Lower leg skin (tissue), 4 donors: ENCODE measurements around the gene PTGIS. TPM values are rescaled to one million over a fixed set of nuclear protein-coding genes. Genes with fewer than 3 reads are reported as not detected.

Experiments
- DNase-seq, 2 donors: peaks; one replicate each; pipeline ENCODE4 v3.0.0-alpha.2; 2019; ENCODE audit warnings: low spot score in 2 of 2
- H3K4me3 ChIP-seq: fragments of 200-600 bp; sonication (generic); 2 replicates; pipeline ENCODE4 v1.5.1; 2017; ENCODE audit warnings: mild to moderate bottlenecking, low read depth; ENCODE audit not compliant: poor library complexity, severe bottlenecking
- POLR2A ChIP-seq, 2 donors: fragments of 450-650 bp; IDR thresholded peaks; one replicate each; pipeline ENCODE4 v1.6.1; 2016 to 2017; ENCODE audit warnings: antibody characterized with exemption in 2 of 2, mild to moderate bottlenecking in 1 of 2, moderate library complexity in 1 of 2
- WGBS, 2 donors: methylation state at CpG; one replicate each; pipeline ENCODE4 v1.1.5; 2018; 5-methylcytosine and 5-hydroxymethylcytosine counted together
- intact Hi-C: fragments of 100-400 bp; cut with DNase I; formaldehyde crosslinking; loops from one replicate; pipeline ENCODE4 v1.15.0; 2023; ENCODE audit warnings: low total_unique reads
- total RNA-seq, 4 donors: library from RNA; depleted of rRNA; stranded (reverse); fragments of >200 nt; gene quantifications; one replicate each; pipeline ENCODE4 v1.1.0, GENCODE V29; 2016
- TF ChIP-seq, protein P1 (sequence below), 3 donors: fragments of 450-650 bp; IDR thresholded peaks; one replicate each; pipeline ENCODE4 v1.5.1; 2016; ENCODE audit warnings: antibody characterized with exemption in 3 of 3, mild to moderate bottlenecking in 3 of 3, moderate library complexity in 2 of 3

PTGIS gene
- total RNA-seq, 4 donors from 2014 or later, result 2.3 to 13.3 (median 9.1) TPM

DNA sequence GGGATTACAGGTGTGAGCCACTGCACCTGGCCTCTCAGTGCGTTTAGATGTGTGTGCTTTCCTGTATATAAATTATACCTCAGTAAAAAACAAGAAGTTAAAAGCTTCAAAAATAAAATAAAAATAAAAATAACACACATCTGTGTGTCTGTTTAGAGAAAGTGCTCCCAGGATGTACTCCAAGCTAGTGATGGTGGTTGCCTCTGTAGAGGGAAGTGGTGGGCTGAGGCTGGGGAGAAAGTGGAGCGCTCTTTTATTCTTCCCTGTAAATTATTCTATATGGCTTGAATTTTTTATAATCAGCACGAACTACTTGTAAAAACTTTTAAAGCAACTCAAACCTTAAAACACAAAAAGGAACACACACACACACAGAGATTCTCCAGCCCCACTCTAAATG, 29.0 kb downstream of the PTGIS start:
- 84 to 95% methylated on average over 3 of the region's 3 CpGs for WGBS, 2 donors
- H3K4me3 ChIP-seq, result no peak overlapping the region
- intact Hi-C loops, result loop anchor here (5.0 kb wide), 1 partner anchor 63 kb away; no protein-coding TSS in a partner anchor
- TF ChIP-seq POLR2A (IDR thresholded peaks at IDR 0.05), result no peak
- TF ChIP-seq, protein P1, sequence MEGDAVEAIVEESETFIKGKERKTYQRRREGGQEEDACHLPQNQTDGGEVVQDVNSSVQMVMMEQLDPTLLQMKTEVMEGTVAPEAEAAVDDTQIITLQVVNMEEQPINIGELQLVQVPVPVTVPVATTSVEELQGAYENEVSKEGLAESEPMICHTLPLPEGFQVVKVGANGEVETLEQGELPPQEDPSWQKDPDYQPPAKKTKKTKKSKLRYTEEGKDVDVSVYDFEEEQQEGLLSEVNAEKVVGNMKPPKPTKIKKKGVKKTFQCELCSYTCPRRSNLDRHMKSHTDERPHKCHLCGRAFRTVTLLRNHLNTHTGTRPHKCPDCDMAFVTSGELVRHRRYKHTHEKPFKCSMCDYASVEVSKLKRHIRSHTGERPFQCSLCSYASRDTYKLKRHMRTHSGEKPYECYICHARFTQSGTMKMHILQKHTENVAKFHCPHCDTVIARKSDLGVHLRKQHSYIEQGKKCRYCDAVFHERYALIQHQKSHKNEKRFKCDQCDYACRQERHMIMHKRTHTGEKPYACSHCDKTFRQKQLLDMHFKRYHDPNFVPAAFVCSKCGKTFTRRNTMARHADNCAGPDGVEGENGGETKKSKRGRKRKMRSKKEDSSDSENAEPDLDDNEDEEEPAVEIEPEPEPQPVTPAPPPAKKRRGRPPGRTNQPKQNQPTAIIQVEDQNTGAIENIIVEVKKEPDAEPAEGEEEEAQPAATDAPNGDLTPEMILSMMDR (IDR thresholded peaks at IDR 0.05), result no peak
- no peak for DNase-seq

DNA sequence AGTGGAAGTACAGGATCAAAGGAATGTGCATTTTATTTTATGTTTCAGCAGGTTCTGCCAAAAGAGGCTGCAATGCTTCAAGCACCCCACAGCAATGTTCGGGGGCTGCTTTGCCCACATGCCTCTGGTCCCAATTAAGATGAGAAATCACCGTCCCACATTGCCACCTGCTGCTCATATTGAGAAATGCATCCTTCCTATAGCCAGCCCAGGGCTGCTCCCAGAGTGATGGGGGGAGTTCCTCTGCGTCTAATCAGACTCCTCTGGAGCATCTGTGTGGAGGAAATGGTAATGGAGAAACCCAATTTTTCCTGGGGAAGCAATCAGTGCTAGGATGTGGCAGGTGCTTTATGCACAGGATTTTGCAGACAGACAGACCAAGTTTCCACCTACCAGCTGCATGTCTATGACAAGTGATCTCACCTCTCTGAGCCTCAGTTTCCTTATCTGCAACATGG, 33.7 kb downstream of the PTGIS start:
- TF ChIP-seq, protein P1 (IDR thresholded peaks at IDR 0.05), result peak in 1 of 3 donors; percentile 55
- no peak for TF ChIP-seq POLR2A (IDR thresholded peaks at IDR 0.05)
- intact Hi-C loops, result loop anchor here (5.0 kb wide), 1 partner anchor 197 kb away; no protein-coding TSS in a partner anchor
- WGBS, 2 donors, result 0% methylated on average over 3 of the region's 3 CpGs
- DNase-seq, result peak in 1 of 2 donors; percentile 35
- H3K4me3 ChIP-seq, result no peak overlapping the region

DNA sequence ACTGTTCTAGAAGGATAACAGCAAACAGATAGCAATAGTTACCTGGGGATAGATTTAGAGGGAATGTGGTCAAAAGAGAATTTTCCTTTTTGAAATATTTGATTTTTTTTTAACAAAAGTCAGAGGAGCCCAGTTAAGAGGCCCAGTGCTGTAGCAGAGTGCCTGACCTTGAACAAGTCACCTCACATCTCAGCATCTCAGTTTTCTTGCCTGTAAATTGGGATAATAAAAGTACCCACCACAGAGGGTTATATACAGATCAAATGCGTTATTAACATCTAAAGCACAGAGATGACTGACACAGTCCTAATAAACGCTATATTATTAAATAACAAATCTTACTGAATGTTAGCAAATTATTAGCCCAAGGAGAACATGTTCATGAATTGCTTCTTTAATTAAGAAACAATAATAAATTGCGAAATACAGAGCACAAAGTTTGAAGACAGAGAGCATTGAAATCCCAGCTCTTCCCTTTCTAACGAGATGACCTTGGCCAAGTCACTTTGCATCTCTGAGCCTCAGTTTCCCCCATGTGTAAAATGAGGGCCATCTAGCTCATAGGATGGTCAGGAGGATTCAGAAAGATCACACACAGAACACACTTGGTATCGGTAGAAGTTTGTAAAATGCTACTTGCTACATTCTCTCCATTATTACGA, 35.5 kb downstream of the PTGIS start:
- DNase-seq, result no peak
- no peak overlapping the region for H3K4me3 ChIP-seq
- 84 to 86% methylated on average over 6 of the region's 6 CpGs for WGBS, 2 donors
- TF ChIP-seq, protein P1 (IDR thresholded peaks at IDR 0.05), result no peak
- TF ChIP-seq POLR2A (IDR thresholded peaks at IDR 0.05), result no peak
- intact Hi-C loops, result loop anchor here (5.0 kb wide), 1 partner anchor 195 kb away; no protein-coding TSS in a partner anchor

DNA sequence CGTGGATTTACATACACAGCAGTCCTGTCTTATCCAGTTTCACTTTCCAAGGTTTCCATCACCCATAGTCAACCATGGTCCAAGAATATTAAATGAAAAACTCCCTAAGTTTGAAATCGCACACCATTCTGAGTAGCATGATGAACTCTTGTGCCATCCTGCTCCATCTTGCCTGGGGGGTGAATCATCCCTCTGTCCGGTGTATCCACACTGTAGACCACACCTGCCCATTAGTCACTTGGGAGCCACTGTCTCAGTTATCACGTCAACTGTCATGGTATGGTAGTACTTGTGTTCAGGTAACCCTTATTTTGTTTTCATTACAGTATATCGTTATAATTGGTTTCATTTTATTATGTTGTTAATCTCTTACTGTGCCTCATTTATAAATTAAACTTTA, 38.5 kb downstream of the PTGIS start:
- no peak for TF ChIP-seq POLR2A (IDR thresholded peaks at IDR 0.05)
- TF ChIP-seq, protein P1 (IDR thresholded peaks at IDR 0.05), result no peak
- intact Hi-C loops, result no loop called here
- no peak for DNase-seq
- 68 to 80% methylated on average over 5 of the region's 5 CpGs for WGBS, 2 donors
- H3K4me3 ChIP-seq, result no peak overlapping the region

DNA sequence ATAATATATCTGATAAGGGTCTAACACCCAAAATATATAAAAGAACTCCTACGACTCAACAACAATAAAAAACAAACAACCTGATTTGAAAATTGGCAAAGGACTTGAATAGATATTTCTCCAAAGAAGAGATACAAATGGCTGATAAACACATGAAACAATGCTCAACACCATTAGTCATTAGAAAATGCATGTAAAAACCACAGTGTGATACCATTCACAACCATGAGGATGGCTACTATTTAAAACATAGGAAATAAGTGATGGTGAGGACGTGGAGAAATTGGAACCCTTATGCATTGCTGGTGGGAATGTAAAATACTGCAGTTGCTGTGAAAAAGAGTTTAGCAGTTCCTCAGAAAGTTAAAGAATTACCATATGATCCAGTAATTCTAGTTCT, 41.4 kb downstream of the PTGIS start:
- intact Hi-C loops, result no loop called here
- DNase-seq, result no peak
- TF ChIP-seq, protein P1 (IDR thresholded peaks at IDR 0.05), result no peak
- TF ChIP-seq POLR2A (IDR thresholded peaks at IDR 0.05), result no peak
- WGBS, 2 donors, result 73% methylated on average over 2 of the region's 2 CpGs
- no peak overlapping the region for H3K4me3 ChIP-seq
